NCI-H1092 (cell line): ENCODE results near the gene UNG.
A peak's percentile ranks its signal among the peaks of the same experiment; 100 is the strongest.

Source experiments
- DNase-seq: peaks from one replicate; lab custom pipeline; 2025; lab: John Stamatoyannopoulos, UW

UNG gene

DNA sequence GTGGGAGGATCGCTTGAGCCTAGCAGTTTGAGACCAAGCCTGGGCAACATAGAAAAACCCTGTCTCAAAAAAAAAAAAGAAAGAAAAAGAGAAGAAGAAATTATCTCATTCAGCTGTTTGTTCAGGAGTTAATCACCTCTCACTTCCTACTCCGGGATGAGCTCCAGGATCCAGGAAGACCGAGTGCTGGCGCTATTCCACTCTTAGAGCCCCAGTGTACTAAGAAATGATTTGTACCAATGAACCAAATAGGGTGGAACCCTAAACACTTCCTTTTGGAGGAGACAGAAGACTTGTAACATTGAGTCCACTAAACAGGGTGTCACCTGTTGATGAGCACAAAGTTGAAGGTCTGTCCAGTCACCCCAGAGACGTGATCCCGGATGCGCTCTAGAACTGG lies 7.7 kb upstream of the UNG start:
- no peak for DNase-seq

DNA sequence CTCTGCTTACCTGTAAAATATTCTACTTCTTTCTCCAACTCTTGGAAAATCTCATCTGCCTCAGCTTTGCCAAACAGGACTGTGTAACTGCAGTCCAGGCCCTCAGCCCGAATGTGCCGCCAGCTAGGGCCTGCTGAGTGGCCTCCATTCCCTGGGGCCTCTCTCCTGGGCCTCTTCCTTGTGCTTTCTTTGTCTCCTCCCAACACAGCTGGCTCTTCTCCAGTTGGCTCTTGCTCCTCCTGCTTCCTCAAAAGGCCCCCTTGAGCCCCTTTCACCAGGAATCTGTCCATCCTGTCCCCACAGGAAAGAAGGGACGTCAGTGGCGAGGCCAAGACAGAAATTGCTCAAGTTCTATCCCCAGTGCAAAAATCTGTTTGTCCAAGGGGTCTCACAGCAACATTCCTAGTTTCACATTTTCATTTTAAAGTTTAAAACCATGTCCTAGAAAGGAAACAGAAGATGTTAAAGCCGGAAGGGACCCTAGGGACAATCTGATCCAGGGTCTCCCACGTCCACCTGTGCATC lies 4.8 kb upstream of the UNG start:
- no peak for DNase-seq

DNA sequence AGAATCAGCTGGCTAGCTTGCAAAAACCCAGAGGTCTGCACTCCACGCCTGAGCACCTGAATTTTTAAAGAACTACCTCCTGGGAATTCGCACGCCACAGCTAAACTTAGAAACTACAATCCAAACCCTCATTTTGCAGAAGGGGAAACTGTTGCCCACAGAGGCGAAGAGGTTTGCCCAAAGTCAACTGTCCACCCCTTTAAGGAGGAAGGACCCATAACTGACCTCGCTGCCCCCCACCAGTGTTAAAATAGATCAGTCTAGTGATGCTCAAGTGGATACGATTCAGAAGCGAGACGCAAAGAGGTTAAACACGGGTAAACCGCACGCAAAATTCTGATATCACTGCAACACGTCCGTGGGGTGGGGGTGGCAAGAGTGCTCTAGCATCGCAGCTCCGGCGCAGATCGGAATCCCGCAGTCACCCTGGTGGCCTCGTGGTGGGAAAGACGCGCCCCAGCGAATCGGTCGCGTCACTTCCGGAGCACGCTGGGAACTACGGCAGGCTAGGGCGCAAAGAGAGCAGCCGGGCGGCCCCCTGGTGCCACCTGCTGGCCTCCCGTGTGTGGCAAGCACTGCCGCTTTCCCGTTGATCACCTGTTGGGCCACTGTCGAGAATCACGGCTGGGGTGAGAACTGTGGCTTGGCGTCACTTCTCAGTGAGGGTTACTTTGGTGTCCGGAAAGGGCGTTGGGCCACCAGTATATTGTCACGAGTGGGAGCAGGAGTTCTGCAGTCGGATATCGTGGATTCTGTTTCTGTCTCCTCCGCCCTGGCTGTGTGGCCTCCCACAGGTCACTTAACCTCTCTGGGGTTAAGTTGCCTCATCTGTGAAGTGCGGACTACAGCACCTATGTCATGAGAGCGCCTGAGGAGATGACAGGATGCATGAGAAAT lies 4.1 kb upstream of the UNG start, which contains the start of gene ALKBH2:
ALKBH2 (minus strand) TSS at position 451 of the 897 bp plus-strand sequence. CDS start 686 bp downstream, outside the sequence.
- peak; percentile 83 for DNase-seq

DNA sequence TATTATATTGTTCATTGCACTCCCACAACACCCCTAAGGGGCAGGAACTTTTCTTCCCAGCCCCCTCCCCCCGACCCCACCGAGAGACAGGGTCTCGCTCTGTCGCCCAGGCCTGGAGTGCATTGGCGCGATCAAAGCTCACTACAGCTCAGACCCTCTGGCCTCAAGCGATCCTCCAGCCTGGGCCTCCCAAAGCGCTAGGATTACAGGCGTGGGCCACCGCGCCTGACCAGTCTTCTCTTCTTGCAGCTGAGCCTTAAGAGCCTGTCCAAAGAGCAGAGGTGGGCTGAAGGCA lies 310 bp upstream of the UNG start:
- DNase-seq, result no peak

DNA sequence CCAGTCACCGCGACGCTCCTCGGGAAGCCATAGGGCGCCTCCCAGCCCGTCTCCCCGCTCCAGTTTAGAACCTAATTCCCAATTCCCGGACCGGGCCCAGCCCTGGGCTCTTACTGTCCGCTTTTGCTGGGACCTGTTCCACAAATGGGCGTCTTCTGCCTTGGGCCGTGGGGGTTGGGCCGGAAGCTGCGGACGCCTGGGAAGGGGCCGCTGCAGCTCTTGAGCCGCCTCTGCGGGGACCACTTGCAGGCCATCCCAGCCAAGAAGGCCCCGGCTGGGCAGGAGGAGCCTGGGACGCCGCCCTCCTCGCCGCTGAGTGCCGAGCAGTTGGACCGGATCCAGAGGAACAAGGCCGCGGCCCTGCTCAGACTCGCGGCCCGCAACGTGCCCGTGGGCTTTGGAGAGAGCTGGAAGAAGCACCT lies 797 bp downstream of the UNG start:
- DNase-seq, result no peak

DNA sequence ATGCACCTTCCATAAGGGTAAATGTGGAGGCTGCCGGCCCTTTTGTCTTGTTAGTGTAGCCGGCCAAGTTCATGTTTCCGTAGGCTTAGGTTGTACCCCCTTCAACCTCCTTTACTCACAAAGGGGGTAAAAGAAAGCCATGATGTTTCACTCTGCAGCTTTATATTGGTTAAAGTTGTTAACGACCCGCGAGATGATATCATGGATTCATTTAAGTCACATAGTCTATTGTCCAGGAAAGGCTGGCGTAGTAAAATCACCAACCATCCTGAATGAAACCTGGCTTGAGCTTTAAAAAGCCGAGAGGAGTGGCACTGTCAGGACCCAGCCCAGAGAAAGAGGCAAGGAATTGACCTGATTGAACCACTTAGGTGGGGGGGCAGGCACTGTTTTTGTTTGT lies 1.3 kb downstream of the UNG start:
- no peak for DNase-seq

DNA sequence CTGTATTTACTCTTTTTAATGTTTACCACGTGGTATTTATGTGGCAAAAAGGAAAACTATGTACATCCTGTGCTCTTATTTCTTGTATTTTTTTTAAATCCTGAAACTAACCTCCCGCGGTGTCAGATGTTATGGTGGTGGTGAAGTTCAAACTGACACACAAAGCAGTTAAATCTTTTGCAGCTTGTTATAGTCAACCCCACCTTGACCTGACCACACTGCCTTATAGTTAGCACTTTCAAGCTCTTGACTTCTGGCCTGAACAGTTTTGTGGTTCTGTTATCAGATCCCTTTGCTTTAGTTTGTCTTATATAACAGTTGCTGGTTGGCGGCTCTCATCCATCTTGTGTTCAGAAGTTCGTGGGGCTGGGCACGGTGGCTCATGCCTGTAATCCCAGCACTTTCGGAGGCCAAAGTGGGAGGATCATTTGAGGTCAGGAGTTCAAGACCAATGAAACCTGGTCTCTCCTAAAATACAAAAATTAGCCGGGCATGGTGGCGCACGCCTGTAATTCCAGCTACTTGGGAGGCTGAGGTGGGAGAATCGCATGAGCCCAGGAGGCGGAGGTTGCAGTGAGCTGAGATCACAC lies 2.1 kb downstream of the UNG start:
- DNase-seq, result no peak

DNA sequence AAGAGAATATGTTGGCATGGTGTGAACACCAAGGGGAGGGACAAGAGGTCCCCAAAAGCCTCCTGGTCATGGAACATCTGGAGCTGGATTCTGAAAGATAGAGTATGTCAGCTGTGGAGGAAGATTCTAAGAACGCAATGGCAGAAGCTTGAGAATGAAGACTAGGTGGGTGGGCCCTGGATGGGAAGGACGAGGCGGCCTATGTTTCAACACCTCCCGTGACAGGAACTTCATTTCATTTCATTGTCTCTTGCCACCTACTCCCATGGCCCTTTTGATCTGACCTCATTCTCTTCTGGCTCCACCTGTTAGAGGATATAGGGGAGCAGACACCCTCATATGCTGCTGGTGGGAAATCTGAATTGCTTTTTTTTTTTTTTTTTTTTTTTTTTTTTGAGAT lies 3.3 kb downstream of the UNG start:
- DNase-seq, result no peak

DNA sequence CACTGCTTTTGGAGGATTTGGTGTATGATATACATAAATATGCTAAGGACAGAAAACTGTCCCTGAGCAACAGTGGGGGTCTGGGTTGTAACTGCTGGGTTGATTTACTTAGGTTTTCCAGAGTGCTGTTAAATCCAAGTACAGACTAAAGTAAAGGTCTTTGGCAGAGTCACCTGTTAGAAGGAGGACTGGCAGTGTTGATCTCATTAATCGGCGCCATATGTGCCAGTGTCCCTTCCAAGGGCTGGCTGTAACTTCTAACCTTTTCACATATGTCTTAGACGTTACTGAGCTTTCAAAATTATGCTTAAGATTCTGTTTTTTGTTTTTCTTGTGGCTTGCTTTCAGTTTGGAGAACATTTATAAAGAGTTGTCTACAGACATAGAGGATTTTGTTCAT lies 5.1 kb downstream of the UNG start:
- DNase-seq, result no peak

DNA sequence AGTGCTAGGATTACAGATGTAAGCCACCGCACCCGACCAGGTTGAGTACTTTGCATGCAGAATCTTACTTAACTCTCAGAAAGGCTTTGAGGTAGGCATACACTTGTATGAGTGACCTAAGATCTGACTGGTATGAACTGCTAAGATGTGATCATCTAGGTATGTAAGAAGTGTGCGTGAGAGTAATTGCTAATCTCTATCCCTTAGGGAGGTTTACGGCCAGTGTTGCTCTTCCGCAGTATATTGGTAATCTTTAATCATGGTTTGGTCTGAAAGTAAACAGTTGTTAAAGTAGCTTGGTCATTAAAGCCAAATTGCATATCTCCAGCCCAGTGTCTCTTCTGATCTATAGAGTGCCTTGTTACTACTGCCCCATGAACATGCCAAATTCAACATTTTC lies 7.8 kb downstream of the UNG start:
- no peak for DNase-seq

DNA sequence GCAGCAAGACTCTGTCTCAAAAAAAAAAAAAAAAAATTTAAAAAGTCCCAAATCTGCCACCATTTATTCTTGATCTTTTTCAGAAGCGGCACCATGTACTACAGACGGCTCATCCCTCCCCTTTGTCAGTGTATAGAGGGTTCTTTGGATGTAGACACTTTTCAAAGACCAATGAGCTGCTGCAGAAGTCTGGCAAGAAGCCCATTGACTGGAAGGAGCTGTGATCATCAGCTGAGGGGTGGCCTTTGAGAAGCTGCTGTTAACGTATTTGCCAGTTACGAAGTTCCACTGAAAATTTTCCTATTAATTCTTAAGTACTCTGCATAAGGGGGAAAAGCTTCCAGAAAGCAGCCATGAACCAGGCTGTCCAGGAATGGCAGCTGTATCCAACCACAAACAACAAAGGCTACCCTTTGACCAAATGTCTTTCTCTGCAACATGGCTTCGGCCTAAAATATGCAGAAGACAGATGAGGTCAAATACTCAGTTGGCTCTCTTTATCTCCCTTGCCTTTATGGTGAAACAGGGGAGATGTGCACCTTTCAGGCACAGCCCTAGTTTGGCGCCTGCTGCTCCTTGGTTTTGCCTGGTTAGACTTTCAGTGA lies 12.5 kb downstream of the UNG start:
- DNase-seq, result no peak

DNA sequence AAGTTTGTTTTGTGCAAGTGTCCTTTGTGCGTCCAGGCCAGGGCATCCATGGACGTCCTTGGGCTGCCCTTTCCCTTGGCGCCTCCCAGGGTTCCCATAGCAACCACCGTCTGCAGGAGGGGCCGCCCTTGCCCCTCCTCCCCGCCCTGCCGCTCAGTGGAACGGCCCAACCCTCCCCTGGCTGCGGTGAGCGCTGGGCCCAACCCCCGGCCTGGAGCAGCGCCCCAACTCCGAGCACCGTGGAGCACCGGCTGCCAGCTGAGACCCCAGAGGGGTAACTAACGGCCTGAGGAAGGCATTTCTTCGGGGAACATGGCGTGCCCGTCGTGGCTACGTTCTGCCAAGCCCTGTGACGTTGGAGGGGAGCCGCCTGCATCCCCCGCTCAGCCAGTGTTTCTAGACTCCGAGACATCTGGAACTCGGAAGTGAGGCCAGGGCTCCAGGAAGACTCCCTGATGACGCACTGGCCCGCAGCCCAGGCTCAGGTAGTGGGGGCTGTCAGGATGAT lies 13.6 kb downstream of the UNG start:
- no peak for DNase-seq

DNA sequence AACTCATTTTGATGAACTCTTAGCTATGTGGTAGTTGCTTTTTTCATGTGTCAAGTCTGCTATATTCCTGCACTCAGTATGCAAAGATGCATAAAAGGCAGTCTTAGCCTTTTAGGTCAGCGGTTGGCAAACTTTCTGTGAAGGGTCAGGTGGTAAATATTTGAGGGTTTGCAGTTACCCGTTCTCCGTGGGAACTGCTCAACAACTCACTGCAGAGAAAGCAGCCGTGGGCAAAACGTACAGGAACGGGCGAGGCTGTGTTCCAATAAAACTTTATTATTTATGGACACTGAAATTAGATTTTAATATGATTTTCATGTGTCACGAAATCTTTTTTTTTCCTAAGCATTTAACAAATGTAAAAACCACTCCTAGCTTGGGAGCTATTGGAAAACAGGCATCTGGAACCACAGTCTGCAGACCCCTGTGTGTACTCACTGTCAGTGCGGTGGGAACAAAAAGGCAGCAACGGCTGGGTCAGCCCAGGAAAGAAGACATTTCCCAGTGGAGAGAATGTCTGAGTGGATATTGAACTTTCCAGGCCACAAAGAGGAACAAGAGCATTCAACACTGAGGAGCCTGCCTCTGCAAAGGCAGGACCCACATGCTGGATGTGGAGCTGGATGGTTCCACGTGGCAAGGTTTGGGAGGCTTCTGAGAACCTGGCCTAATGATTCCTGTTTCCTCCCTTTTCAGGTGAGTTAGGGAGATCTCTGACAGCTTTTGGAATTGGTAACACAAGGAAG lies 15.5 kb downstream of the UNG start:
- DNase-seq, result no peak

DNA sequence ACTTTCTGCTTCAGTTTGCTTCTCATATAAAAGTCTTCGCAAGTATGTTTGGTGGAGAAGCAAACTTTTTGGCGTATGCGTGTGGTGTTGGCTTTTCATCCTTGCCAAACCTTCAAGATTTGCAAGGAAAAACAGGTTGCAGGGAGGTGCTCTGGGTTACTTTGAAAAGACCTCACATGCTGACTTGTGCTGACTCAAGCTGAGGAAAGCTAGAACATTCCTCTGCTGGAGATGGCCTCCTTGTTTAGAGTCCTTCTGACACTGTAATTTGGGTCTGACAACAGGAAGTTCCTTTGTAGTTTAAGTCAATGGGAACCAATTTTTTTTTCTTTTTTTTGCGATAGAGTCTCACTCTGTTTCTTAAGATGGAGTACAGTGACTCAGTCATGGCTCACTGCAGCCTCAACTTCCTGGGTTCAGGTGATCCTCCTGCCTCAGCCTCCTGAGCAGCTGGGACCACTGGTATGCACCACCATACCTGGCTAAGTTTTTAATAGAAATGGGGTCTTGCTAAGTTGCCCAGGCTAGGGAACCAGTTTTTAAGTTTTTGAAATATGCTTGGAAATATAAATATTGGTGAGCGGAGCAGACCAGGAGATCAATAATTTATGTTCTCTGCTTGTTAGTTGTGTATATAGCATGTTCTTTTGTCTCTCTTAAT lies 16.4 kb downstream of the UNG start:
- no peak for DNase-seq

DNA sequence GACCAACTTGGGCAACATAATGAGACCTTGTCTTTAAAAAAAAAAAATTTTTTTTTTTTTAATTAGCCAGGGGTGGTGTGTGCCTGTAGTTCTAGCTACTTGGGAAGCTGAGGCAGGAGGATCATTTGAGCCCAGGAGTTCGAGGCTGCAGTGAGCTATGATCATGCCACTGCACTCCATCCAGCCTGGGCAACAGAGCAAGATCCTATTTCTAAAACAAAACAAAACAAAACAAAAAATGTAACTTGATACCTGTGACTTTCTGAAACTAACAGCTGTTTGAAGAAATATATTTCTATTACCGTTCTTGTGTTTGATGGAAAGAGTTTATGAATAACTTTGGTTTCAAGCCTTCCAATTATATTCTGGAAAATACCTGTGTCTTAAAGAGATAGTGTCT lies 17.2 kb downstream of the UNG start:
- no peak for DNase-seq

DNA sequence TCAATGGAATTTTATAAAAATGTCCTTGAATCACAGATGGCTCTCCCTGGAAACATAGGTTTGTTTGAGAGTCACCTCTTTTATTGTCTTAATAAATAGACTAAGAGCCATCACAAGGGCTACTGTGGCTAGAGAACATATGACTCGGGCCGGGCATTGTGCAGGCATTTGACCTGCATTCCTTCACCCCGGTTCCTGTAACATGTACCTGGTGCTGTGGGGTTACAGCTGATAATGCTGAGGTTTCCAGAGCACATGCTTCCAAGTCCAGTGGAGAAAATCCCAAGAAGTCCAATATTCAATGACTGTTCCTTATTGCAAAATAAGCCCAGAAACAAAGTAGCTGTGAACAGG lies 18.0 kb downstream of the UNG start:
- no peak for DNase-seq

DNA sequence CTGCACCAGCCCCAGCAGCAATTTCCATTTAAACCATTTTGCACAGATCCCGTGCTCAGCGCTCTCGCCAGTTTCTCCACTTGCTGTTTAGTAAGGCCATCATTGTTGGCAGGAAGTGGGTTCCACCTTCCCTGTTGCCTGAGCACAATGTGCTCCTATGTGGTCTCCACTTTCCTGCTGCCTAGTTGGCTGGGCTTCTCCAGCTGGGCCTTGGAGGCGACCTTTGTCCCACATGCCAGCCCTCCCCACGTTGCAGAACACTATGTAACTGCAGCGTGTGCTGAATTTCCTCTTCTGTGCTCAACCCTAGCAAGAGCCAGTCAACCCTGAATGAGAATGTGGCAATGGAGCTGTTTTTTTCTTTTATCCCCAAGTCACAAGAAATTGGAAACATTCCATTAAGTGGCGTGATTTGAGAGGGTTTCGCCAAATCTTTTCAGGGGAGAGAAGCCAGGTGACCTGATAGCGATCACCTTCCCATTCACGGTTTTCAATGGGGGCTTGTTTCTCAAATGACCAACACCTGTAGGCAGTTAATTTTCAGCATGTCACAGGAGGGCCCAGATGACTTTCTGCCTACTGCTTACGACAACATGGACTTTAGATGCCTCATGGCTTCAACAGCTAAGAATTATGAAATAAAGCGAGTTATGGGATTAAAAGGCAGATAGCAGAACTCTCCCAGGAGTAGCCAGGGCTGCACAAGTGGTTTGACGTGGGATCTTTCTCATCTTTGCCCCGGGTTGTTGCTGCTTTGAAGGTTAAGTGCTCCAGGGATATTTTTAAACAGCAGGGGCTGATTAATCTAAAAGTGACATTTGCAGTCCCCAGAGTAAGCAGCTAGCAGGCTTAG lies 18.6 kb downstream of the UNG start, which contains the start of gene ACACB:
ACACB (plus strand) TSS at position 830 of the 853 bp plus-strand sequence. CDS start 22,819 bp downstream, outside the sequence.
- no peak for DNase-seq

DNA sequence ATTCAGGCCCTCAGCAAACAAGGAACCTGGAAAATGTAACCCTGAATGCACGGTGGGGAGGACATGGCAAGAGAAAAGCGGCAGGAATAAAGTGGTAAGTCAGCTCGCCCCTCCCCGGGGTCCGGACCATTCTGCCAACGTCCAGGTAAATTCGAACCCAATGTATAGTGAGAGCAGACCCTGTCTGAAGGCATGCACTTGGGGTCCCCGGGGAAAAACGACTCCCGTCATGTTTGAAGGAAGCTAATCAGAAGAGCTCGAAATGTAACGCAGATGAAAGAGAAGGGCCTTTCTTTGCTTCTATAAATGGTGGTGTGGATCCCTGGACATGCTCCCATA lies 19.2 kb downstream of the UNG start:
- no peak for DNase-seq

DNA sequence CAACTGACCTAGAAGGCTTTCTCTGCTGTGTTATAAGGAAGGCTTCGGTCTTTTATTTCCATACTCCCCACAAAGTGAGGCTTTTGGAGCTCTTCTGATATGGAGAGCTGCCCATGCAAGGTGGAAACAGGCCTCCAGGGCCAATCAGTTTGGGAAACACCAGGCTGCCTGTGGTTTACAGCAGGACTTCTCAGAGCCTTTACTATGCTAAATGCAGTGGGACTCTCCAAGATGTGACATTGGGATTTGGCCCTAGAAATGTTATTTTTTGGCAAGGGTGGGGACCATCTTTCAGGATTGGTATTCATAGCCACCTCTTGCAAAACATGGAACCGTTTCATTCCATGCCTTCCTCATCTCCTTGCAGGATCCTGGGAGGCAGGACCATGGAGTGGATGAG lies 22.7 kb downstream of the UNG start:
- no peak for DNase-seq

DNA sequence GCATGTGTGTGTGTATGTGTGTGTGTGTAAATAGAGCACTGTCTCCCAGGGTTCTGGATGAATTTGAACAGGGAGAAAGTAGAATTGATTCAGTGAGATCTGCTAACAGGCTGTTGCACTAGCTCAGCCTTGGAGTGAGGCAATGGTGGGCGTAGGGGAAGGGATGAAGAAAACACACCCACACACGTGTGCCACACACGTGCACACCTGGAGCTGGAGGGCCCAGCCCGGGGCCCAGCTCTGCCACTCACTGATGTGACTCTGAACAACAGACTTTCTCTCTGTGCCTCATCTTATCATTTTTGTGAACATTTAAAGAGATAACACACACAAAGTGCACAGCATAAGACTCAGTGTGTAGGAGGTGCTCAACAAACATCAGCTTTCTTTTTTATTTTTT lies 23.2 kb downstream of the UNG start:
- DNase-seq, result no peak

DNA sequence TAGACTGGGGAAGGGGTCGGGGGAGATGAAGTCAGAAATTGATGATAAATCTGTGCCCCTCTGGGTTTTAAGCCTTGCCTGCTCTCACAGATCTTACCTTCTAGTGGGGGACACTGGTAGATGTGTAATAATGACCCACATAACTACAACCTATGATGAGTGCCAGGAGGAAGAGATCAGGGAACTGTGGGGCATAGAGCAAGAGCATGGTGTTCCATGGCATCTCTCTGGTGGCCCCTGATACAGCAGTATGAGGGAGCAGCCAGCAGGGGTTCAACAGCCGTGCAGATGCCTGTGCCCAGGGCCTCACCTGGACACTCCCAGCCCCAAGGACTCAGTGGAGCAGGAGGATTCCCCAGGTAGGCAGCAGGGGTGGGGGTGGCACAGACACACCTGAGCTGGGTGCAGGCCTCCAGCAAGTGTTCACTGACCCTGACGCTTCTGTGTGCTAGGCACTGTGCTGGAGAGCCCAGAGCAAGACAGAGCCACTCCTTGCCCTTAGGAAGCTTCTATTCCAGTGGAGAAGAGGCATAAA lies 24.0 kb downstream of the UNG start:
- DNase-seq, result no peak
